CD4-positive, alpha-beta T cell treated with Interleukin-17A for 4 hours (primary cell): ENCODE measurements around the gene HIVEP1.
A peak's percentile ranks its signal among the peaks of the same experiment; 100 is the strongest.

ENCODE experiments used
- DNase-seq: peaks from one replicate; pipeline ENCODE4 v3.0.0-alpha.2; 2020; ENCODE audit warnings: mixed read lengths

Gene HIVEP1

DNA sequence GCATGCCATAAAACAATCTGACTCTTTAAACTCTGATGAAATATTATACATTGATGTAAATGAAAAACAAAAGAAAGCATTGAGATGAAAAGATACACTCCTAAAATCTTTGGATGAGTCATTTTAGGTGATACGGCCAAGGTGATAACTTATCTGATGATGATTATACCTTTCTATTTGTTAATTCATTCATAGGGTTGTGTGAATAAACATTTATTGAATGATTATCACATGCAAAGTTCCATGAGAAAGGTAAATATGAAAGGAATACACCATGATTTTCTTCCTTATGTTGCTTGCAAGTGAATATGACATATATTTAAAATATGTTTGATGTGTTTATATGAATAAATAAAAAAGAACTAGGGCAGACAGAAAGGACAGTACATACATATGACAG is 15.4 kb upstream of the HIVEP1 start:
- no peak for DNase-seq

DNA sequence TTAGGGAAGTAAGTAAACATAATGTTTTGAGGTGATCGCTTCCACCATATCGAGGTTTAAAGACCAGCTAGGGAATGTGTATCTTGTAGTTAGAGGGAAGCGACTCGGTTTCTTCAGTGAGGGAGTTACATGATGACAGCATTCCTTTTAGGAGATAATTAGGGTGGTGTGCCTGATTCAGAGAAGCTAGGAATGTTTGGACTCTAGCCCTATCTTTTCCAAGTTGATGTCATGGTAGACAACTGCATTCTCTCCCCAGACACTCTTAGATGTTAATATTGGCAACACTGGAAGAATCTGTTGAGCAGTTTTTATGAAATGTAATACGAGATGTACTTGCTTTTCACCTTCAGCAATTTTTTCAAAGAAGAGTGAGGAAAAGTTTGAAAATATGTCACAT is 12.9 kb upstream of the HIVEP1 start:
- no peak for DNase-seq

DNA sequence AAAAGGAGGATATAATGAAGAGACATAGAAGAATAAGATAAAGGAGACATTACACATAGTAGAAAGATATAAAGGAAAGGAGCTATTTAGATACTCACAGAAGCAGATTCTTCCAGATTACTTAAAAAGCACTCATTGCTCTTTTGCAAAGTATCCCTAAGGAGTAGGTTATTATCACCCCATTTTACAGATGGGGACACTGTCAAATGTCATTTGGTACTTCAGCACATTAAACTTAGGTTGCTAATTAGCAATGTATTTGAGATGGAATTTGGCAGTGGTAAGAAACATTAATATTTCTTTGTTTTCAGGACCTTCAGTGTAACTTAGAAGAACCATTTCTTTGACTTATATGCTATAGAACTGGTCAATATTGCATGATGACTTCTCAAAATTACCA is 11.9 kb upstream of the HIVEP1 start:
- no peak for DNase-seq

DNA sequence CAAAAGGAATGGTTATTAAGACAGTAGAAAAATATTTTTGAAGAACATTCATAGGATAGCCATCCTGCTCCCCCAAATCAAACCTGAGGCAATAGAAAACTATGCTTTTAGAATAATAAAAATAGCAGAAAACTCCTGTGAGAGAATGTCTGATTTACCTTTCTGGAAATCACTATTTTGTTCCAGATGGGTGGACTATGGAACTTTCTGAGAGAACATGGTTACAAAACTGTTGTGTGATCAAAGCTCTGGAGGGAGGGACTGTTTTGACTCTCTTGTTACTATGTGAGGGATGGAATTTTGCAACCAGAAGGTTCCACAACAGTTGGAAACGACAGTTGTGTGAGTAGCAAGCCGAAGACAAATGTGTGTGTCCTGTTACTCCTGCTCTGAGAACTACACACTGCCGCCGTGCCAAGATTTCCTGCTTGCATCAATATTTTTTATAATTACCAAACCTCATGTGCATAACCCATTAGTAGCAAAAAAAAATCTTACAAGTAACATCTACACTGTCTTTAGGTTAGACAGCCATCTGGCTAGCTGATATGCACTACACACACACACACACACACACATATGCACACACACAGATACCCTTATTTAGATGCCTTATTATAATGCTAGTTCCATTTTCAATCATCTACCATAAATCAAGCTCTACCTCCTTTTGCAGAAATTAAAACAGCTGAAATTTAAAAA is 11.0 kb upstream of the HIVEP1 start:
- DNase-seq, result no peak

DNA sequence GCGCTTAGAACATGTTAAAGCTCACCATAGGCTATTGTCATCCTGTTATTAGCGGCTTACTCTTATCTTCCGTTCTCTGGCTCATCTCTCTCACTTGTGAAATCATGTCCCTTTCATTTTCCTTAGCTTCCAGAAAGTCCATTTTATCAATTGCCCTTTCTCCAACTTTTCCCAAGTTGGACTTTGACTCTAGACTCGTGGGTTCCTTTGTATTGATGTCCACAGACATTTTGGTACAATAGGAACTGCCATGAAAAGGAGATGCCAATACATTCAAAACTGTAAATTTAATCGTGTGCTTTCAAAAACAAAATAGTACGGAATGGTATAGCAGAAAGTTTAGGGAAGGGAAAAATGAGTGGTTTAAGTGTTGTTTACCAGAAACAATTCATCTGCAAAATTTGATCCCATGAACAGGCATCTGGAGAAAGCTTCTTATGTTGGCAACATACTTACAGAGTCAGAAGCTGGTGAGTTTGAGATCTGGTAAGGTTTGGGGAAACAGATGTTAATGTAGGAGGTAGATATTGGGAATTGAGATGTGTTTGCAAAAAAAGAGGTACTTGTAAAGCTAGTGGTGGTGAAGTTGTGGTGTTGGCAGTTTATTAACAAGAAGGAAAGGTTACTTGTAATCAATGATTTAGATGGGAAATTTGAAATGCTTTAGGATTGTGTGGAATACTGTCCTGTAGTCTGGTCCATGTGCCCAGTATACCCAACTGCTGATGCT is 10.2 kb upstream of the HIVEP1 start:
- no peak for DNase-seq

DNA sequence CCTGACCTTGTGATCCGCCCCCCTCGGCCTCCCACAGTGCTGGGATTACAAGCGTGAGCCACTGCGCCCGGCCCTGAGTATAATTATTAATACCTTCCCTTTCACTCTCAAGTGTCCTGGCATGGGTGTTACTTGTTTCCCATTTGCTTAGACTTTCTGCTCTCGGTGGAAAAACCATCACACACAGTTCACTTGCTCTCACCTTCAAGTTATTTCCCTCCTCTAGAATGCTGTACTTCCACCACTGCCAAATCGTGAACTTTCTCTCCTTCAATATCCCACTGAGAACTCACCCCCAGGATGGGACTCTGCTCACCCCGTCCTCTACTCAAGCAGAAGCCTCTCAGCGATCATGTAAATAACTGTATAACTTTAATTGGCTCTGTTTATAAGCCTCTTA is 4.6 kb upstream of the HIVEP1 start:
- DNase-seq, result no peak

DNA sequence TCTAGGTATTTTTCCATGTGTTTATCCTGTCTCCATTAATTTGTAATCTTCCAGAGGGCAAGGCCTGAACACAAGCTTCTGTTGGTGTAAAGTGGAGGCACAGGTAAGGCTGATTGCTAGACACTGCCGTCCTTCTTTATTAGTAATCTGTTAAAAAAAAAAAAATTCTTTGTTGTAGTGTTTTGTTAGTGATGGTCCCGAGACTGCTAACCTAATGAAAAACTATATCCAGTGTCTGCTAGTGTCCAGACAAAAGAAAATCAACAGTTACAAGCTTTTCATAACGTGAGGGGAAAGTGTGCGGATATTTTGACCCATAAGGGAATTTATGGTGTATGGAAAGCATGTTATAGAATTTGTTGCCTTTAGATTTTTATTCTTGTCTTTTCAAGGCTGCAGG is 4.2 kb upstream of the HIVEP1 start:
- DNase-seq, result no peak

DNA sequence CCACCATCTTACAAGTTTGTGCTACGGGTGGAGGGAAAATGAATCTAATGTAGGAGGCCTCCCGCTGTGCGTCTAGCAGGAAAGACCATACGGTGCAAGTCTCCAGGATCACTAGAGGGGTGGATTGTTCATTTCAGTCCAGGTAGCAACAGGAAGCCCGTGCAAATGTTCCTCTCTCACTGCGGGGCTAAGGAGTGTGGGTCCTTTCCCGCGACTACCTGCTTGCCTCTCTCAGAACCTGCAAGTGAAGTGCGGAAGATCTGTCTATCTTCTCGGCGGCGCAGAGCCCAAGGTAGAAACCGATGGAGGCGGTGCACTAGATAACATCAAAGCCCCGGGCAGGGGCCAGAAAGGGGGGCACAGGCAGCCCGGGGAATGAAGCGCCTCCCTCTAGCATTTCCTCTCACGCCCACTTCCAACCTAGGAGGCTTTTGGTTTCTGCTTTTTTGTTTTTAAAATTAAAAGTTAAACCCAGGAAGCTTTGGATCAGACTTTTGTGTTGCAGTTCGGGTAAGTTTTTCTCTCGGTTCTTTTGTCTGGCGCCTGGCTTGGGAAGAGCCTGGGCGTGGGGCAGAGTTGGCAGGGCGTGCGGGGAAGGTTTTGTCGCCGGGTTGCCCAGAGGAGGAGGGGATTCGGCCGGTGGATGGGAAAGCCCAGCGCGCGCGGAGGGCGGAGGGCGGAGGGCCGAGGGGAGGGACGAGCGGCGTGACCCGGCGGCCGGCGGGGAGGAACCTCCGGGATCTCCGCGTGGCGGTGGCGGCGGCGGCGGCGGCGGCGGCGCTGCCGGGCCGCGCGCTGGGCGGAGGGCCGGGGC is 3.5 kb upstream of the HIVEP1 start:
- peak; percentile 88 for DNase-seq

DNA sequence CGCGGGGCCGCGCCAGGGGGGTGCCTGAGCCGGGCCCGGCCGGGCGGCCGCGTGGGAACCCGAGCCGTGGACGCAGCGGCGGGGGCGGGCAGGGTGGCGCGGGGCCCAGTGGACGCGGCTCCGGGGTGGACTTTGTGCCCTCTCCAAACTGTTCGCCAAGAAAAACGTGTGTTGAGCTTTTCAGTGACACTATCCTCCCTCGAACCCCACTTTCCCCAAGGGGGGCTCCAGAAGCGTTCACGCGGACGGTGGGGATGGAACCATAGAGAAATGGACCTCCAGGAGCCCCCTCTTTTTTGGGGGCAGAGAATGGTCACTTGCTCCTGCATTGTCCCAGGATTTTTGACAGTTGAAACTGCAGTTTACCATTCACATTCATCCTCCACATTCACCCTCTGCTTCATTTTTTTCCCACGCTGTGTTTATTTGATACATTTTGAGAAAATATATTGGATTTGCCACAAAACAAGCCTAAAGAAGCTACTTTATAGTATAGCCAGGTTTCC is 2.9 kb upstream of the HIVEP1 start:
- no peak for DNase-seq

DNA sequence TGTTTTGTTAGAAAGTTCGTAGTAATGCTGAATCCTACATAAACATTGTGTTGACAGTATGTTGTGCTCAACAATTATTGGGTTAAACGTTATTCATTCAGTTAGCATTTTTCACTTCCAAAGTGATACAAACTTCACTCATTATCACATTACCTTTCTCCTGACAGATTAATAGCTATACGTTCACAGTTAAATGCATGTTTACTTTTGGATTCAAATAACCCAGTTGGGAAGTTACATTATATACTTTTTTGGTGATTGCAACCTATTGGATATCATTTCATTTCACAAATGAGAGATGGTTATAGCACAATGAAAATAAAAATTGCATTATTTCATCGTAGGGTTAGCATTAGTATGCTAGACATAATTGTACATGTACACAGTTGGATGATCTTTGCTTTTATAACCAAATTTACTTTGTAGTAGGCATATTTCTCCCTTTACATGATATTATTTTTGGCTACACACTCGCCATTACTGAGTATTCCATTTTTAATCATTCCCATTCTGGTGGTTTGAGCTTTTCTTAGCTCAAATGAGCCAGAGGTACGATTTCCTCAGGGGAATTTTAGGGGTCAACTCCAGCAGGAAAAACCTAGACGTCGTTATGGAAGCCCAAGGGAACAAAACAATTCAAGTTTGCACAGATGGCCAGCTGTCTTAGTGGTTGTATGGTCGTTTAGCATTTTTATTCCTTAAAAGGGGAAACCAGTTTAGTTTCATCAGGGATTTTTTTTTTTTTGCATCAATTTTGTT is 2.1 kb upstream of the HIVEP1 start:
- no peak for DNase-seq

DNA sequence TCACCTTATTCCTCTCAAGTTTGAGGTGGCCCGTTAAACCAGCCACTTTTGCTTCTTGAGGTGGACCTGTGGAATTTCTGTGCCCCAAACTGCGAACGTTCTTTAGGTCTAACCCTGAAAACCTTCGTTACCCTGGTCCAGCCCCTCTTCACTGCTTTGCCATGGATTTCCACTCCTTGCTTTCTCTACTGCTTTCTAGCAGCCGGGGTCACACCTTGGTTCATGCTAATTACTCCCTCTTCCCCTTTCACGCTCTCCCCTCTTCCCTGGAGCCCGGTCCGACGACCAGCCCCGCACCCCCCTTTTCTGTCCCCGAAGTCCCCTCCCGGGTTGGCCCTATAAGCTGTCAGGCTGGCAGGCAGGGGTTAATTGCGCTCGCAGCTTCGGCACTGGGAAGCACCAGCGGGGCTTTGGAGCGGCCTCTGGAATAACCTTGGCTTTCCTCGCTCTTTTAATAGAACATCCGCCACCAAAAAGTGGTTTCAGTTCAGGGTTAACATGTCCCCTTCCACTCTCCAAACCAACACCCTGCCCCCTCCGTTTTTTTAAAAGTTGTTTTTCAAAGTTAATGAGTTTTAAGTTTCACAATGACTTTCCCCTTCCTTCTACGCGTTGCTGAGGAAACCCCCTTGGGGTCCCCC is 1.4 kb upstream of the HIVEP1 start:
- no peak for DNase-seq

DNA sequence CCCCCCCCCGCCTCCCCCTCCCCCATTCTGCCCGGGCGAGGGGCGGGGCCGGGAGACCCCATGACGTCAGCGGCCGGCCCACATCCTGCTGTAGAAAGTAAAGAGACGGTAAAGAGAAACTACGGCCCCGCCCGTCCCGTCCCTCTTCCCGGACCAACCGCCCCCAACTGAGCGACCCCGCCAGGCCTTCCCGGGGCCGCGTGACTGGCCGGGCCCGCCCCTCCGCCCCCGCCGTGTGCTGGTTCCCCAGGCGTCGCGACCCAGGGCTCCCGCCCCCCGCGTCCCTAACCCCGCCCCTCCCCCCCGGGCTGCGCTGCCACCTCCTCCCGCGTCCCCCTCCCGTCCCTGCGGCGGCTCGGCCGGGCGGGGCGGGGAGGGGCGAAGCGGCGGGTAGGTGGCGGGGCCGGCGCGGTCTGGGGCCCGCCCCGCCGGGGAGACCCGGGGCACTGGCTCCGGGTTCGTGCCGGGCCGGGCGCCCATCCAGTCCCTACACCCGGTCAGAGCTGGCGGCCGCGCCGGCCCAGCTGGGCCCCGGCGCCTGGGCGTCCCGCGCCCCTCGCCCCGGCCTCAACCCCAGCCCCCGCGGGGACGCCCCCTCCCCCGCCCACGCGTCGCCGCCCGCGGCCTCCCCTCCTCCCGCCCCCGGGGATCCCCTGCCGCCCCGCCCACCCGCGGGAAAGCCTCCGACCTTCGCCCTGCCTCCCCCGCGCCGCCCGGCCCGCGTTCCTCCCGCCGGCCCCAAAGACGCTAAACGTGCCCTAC is 655 bp upstream of the HIVEP1 start:
- DNase-seq, result peak; percentile 95

DNA sequence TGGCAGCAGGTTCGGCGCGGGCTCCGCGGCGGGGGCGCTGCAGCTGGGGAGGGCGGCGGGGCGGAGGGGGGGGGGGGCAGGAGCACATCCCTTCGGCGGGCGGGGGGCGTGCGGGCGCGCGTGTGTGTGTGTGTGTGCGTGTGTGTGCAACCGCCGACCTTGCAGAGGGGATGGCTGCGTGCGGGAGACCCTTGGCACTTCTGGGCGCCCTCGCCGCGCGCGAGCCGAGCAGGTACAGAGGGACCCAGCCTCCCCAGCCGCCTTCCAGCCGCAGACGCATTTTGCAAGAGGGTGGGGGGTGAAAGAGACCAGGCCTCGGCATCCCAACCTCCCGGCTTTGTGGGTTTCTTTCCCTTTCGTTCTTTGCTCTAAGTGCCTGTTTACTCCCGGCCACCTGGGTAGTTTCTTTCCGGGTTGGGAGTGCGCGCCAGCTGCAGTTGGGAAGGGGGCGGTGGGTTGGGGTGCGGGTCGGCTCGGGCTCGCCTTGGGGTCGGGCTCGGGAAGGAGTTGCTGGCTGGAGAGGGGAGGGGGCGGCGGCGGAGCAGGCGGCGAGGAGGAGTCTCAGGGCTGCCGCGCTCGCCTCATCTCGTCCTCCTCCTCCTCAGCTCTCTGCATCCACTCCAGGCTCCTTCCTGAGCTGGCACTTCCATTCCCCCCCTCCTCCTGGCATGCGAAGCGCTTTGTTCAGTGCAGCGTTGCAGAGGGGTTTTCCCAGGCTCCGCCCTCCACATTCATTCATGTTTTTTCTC is 620 bp downstream of the HIVEP1 start:
- DNase-seq, result peak; percentile 77

DNA sequence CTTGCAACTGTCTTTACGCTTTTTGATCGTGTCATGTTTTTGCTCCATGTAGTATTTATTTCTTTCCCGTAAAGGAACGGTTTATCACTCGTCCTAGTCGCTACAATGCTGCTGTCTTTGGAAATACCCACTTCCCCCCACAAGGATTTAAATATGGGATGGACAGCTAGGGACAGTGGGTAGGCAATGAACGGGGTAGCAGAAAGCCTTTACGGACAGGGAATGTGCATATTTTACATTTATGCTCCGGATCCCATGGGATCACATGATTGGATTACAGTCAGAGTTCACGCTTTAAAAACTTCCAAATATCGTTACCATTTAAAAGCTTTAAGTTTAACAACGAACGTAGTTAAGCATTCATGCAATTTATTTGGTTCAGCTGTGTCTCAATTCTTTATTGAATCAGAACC is 1.2 kb downstream of the HIVEP1 start:
- no peak for DNase-seq

DNA sequence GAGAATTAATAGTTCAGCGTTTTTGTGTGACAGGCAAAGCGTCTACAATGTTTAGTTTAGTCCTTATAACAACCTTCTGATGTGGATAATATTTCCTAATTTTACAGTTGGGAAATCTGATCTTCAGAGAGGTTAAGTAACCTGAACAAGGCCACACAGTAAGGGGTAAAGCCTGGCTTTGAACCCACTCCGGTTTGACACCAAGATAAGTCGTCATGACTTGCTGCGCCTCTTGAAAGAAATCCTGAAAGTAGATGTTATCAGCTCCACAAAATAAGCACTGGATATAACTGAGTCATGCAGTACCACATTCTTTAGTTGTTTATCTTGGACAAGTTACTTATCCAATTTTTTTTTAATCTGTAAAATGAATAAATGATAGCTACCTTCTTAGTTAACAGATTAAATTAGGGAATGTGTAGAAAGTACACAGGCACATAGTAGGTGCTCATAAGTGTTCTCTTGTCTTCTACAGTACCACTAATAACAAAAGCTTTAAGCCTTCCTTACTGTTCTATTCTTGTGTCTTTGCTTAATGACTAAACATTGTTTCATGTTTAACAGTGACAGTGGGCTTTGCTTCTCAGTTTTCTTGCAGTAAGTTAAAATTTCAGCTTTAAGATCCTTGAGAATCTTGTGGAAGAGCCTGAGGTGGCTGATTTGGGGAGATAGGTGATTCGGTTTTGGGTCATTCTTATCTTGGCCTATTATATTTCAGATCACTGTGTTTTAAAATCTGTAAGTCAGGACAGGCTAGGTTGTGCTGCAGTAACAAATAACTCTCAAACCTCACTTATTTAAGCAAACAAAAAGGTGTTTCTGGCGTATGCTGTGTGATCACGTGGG is 2.1 kb downstream of the HIVEP1 start:
- DNase-seq, result no peak

DNA sequence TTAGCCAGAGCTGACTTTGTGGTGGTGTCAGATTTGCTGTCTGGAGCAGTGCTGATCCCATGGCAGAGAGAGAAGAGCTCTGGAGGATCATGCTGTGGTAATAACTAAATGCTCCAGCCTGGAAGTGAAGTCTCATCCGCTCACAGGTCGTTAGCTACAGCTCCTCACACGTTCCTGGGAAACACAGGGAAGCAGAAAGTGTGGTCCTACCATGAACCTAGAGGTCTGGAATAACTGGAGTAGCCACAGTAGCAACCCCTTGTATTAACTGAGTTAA is 2.7 kb downstream of the HIVEP1 start:
- no peak for DNase-seq

DNA sequence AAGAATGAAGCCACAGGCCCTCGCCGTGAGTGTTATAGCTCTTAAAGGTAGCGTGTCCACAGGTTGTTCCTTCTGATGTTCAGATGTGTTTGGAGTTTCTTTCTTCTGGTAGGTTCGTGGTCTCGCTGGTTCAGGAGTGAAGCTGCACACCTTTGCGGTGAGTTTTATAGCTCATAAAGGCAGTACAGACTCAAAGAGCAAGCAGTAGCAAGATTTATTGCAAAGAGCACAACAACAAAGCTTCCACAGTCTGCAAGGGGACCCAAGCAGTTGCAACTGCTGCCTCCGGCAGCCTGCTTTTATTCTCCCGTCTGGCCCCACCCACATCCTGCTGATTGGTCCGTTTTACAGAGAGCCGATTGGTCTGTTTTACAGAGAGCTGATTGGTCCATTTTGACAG is 5.2 kb downstream of the HIVEP1 start:
- peak; percentile 42 for DNase-seq

DNA sequence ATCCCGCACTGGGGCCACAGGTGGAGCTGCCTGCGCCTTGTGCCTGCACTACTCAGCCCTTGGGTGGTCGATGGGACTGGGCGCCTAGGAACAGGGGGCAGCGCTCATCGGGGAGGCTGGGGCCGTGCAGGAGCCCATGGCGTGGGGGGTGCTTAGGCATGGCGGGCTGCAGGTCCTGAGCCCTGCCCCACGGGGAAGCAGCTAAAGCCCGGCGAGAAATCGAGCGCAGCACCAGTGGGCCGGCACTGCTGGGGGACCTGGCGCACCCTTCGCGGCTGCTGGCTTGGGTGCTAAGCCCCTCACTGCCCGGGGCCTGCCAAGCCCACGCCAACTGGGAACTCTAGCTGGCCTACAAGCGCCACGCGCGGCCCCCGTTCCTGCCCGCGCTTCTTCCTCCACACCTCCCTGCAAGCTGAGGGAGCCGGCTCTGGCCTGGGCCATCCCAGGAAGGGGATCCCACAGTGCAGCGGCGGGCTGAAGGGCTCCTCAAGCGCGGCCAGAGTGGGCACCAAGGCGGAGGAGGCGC is 5.8 kb downstream of the HIVEP1 start:
- no peak for DNase-seq

DNA sequence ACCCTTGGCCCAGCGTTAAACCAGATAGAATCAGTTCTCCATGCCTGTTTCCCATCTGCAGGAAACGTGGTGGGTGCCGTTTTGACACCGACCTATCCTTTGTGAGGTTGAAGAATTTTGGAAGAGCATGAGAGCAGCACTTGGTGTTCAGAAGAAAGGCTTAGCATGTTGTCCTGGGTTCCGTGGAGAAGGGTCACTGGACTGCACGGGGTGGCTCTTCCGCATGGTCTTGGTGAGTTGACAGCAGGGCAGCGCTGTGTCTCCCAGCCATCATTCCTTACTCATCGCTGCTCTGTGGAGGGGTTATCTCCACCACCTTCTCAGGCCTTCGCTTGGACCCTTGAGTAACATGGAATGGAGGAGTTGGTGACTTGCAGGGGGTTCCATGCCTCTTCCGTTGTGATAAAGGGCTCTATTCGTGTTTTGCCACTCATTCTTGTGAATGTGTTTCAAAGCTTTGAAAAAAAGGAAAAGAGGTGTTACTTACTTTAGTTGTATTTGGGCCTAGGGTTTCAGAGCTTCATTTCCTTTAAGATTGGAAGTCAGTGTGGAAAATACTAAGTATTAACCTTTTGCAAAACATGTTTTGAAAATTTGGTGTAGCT is 8.2 kb downstream of the HIVEP1 start:
- no peak for DNase-seq
